ENCODE data around the gene SIM2. TPM values are rescaled to one million over a fixed set of nuclear protein-coding genes. Genes with fewer than 3 reads are reported as not detected.

Gene SIM2
- total RNA-seq, 1 donor from 2014 or later: not detected

- ATAC-seq (no peak), DNase-seq (ENCODE audit: missing footprints) (no peak)
- intact Hi-C loops (cut with DNase I): no loop called here
Measured at GRCh38 chr21:36697060-36697850, 1.7 kb upstream of the SIM2 start.

GRCh38 chr21:36697851-36698384 lies 997 bp upstream of the SIM2 start:
- intact Hi-C loops (cut with DNase I): no loop called here

GRCh38 chr21:36698385-36698980 lies 432 bp upstream of the SIM2 start:
- DNase-seq (ENCODE audit: missing footprints) (no peak), ATAC-seq (no peak)
- intact Hi-C loops (cut with DNase I): no loop called here

More at GRCh38 chr21:36697851-36698384, 997 bp upstream of the SIM2 start:
- ATAC-seq: no peak
- no peak for DNase-seq (ENCODE audit: missing footprints)

GRCh38 chr21:36699546-36700294 lies 805 bp downstream of the SIM2 start:
- ATAC-seq (no peak), DNase-seq (ENCODE audit: missing footprints) (no peak)
- intact Hi-C loops (cut with DNase I): no loop called here

GRCh38 chr21:36700295-36700970 lies 1.5 kb downstream of the SIM2 start:
- ATAC-seq: no peak
- intact Hi-C loops (cut with DNase I): no loop called here
- DNase-seq (ENCODE audit: missing footprints): no peak

GRCh38 chr21:36700971-36701755 lies 2.2 kb downstream of the SIM2 start:
- no peak for DNase-seq (ENCODE audit: missing footprints)
- intact Hi-C loops (cut with DNase I): no loop called here
- no peak for ATAC-seq

GRCh38 chr21:36701756-36702621 lies 3.1 kb downstream of the SIM2 start:
- no peak for DNase-seq (ENCODE audit: missing footprints)
- no peak for ATAC-seq
- intact Hi-C loops (cut with DNase I): no loop called here

GRCh38 chr21:36702622-36702968 lies 3.7 kb downstream of the SIM2 start:
- DNase-seq (ENCODE audit: missing footprints): no peak
- ATAC-seq: no peak
- intact Hi-C loops (cut with DNase I): no loop called here

GRCh38 chr21:36703123-36703522 lies 4.2 kb downstream of the SIM2 start:
- DNase-seq (ENCODE audit: missing footprints): no peak
- no peak for ATAC-seq
- intact Hi-C loops (cut with DNase I): no loop called here

GRCh38 chr21:36703626-36704280 lies 4.8 kb downstream of the SIM2 start:
- intact Hi-C loops (cut with DNase I): no loop called here
- DNase-seq (ENCODE audit: missing footprints) (no peak), ATAC-seq (no peak)

- DNase-seq (ENCODE audit: missing footprints) (no peak), ATAC-seq (no peak)
- intact Hi-C loops (cut with DNase I): no loop called here
Measured at GRCh38 chr21:36704281-36704957, 5.5 kb downstream of the SIM2 start.

GRCh38 chr21:36704958-36705678 lies 6.2 kb downstream of the SIM2 start:
- ATAC-seq: no peak
- intact Hi-C loops (cut with DNase I): no loop called here

GRCh38 chr21:36705679-36706481 lies 7.0 kb downstream of the SIM2 start:
- DNase-seq (ENCODE audit: missing footprints): no peak
- intact Hi-C loops (cut with DNase I): no loop called here
- ATAC-seq: no peak

More at GRCh38 chr21:36704958-36705678, 6.2 kb downstream of the SIM2 start:
- no peak for DNase-seq (ENCODE audit: missing footprints)

- DNase-seq (ENCODE audit: missing footprints): no peak
- intact Hi-C loops (cut with DNase I): no loop called here
- no peak for ATAC-seq
Measured at GRCh38 chr21:36706482-36706852, 7.6 kb downstream of the SIM2 start.
